K562 (cell line): Measurements from ENCODE around the gene CPLX4. TPM values are rescaled to one million over a fixed set of nuclear protein-coding genes. Genes with fewer than 3 reads are reported as not detected.

Experiments
- ATAC-seq: fragments of 200-7000 bp; cut with Tn5 transposase; 3 replicates; pipeline ENCODE4 v1.9.1; 2020; ENCODE audit warnings: moderate library complexity
- BruUV-seq: library from RNA; stranded (reverse); fragments of 400-500 nt; replicated peaks from 2 replicates; lab custom pipeline; 2021; lab: Mats Ljungman, UMichigan
- CTCF ChIA-PET: fragments of 300-600 bp; formaldehyde crosslinking; extraction: SDS; loops from one replicate; lab custom pipeline; 2021; ENCODE audit warnings: low intra/inter-chr PET ratio; lab: Yijun Ruan, JAX
- POLR2A ChIA-PET: fragments of 300-600, 350-650 bp; sonication (Branson Sonifier 250); formaldehyde crosslinking; extraction: SDS; loops from one replicate; lab custom pipeline; 2021; ENCODE audit warnings: antibody characterized with exemption, inconsistent platforms; lab: Yijun Ruan, JAX
- DNase-seq, 4 experiments: peaks; one replicate each; pipeline versions ENCODE4 v3.0.0 to v3.0.0-alpha.2; 2011 to 2018; ENCODE audit warnings: low spot score in 3 of 4, mixed read lengths in 3 of 4; ENCODE audit errors: extremely low read depth in 1 of 4
- FAIRE-seq: peaks from 2 replicates; lab custom pipeline; 2011; peaks lifted over from hg19 to GRCh38; lab: Jason Lieb, UNC
- H2AFZ ChIP-seq: 2 replicates; pipeline ENCODE4 v1.6.0; 2011; ENCODE audit warnings: low read depth, low read length, control low read depth, inconsistent platforms
- H3K27ac ChIP-seq: fragments of 200-600 bp; 3 replicates; pipeline ENCODE4 v1.8.0; 2011; ENCODE audit warnings: low read depth, mild to moderate bottlenecking, control low read depth, inconsistent platforms, low read length, moderate library complexity, mixed read lengths; ENCODE audit errors: extremely low read depth
- H3K27me3 ChIP-seq, 2 experiments: fragments of 300-600 bp in 1 of 2; 2 replicates in 1 of 2; 3 replicates in 1 of 2; pipeline versions ENCODE4 v1.6.0 to v1.8.0; 2011; ENCODE audit warnings: inconsistent platforms in 2 of 2, low read length in 2 of 2, mild to moderate bottlenecking in 1 of 2, mixed read lengths in 1 of 2, moderate library complexity in 1 of 2; ENCODE audit not compliant: control insufficient read depth in 2 of 2, insufficient read depth in 2 of 2
- H3K36me3 ChIP-seq: fragments of 300-600 bp; 3 replicates; pipeline ENCODE4 v1.8.0; 2011; ENCODE audit warnings: mild to moderate bottlenecking, low read length, inconsistent platforms; ENCODE audit not compliant: control insufficient read depth, insufficient read depth
- H3K4me1 ChIP-seq, 2 experiments: fragments of 200-600 bp in 1 of 2; replicated peaks in 1 of 2; 2 replicates in 1 of 2; 3 replicates in 1 of 2; pipeline versions ENCODE4 v1.5.1 to v1.8.0; 2011; ENCODE audit warnings: inconsistent platforms in 2 of 2, low read length in 2 of 2, mild to moderate bottlenecking in 1 of 2, mixed read lengths in 1 of 2, moderate library complexity in 1 of 2; ENCODE audit not compliant: control insufficient read depth in 2 of 2, insufficient read depth in 2 of 2
- H3K4me2 ChIP-seq: 2 replicates; pipeline ENCODE4 v1.6.1; 2011; ENCODE audit warnings: low read length, control low read depth, inconsistent platforms, mixed read lengths; ENCODE audit not compliant: insufficient read depth
- H3K4me3 ChIP-seq: fragments of 200-600 bp; sonication (generic), shearing (Covaris generic); 2 replicates; pipeline ENCODE4 v1.5.1; 2016; ENCODE audit warnings: control low read depth, inconsistent platforms
- H3K79me2 ChIP-seq: fragments of 200-600 bp; 3 replicates; pipeline ENCODE4 v1.8.0; 2011; ENCODE audit warnings: low read length, inconsistent platforms; ENCODE audit not compliant: control insufficient read depth, insufficient read depth
- H3K9ac ChIP-seq, 2 experiments: 2 replicates each; pipeline versions ENCODE4 v1.6.0 to v1.6.1; 2011; ENCODE audit warnings: low read depth in 2 of 2, low read length in 2 of 2, control low read depth in 1 of 2, inconsistent platforms in 1 of 2, mild to moderate bottlenecking in 1 of 2, mixed read lengths in 1 of 2; ENCODE audit not compliant: insufficient read depth in 1 of 2
- H3K9me1 ChIP-seq: one replicate; pipeline ENCODE4 v1.6.0; 2011; ENCODE audit warnings: inconsistent platforms, mild to moderate bottlenecking, low read length, moderate library complexity; ENCODE audit not compliant: control insufficient read depth, insufficient read depth
- H3K9me3 ChIP-seq: replicated peaks from 2 replicates; pipeline ENCODE4 v1.5.1; 2011; ENCODE audit warnings: low read depth, low read length, inconsistent platforms; ENCODE audit not compliant: control insufficient read depth, insufficient read depth
- H4K20me1 ChIP-seq: replicated peaks from 2 replicates; pipeline ENCODE4 v1.6.1; 2011; ENCODE audit warnings: low read length, inconsistent platforms, mixed read lengths; ENCODE audit not compliant: control insufficient read depth, insufficient read depth
- BRCA1 ChIP-seq, 2 experiments: fragments of 450-650 bp in 1 of 2; sonication (generic) in 1 of 2; formaldehyde crosslinking in 1 of 2; IDR thresholded peaks; 2 replicates each; pipeline versions ENCODE4 v1.5.0 to v1.6.1; 2017 to 2020; ENCODE audit warnings: mild to moderate bottlenecking in 1 of 2, missing genetic modification reagents in 1 of 2
- CBX3 ChIP-seq, 2 experiments: IDR thresholded peaks; 1 replicate in 1 of 2; 2 replicates in 1 of 2; pipeline ENCODE4 v1.6.1; 2012; ENCODE audit warnings: inconsistent platforms in 2 of 2, low read length in 2 of 2, borderline replicate concordance in 1 of 2, control low read depth in 1 of 2
- CEBPB ChIP-seq: fragments of 450-650 bp; IDR thresholded peaks from 2 replicates; pipeline ENCODE4 v1.6.1; 2016; ENCODE audit warnings: missing genetic modification characterization, missing compliant biosample characterization
- CEBPG ChIP-seq, 3 experiments: fragments of 200-800 bp in 1 of 3; sonication (Bioruptor generic) in 1 of 3; sonication (generic) in 1 of 3; formaldehyde crosslinking in 1 of 3; IDR thresholded peaks in 2 of 3; conservative IDR thresholded peaks in 1 of 3; 2 replicates each; pipeline versions ENCODE4 v1.6.1 to v1.8.0; 2016 to 2022; ENCODE audit warnings: missing compliant biosample characterization in 2 of 3, missing genetic modification characterization in 2 of 3, mild to moderate bottlenecking in 1 of 3, missing genetic modification reagents in 1 of 3
- ETV6 ChIP-seq, 3 experiments: fragments of 150-350 bp in 1 of 3; sonication (generic) in 1 of 3; formaldehyde crosslinking in 1 of 3; IDR thresholded peaks; 2 replicates each; pipeline versions ENCODE4 v1.6.1 to v1.8.0; 2014 to 2022; ENCODE audit warnings: borderline replicate concordance in 2 of 3, low read depth in 2 of 3, antibody characterized with exemption in 1 of 3, low read length in 1 of 3, mild to moderate bottlenecking in 1 of 3, missing genetic modification reagents in 1 of 3
- IRF2 ChIP-seq: sonication (generic); formaldehyde crosslinking; IDR thresholded peaks from 2 replicates; pipeline ENCODE4 v1.8.1; 2022; ENCODE audit warnings: mild to moderate bottlenecking, missing genetic modification reagents
- MEF2D ChIP-seq: conservative IDR thresholded peaks from 2 replicates; pipeline ENCODE4 v1.6.1; 2016; ENCODE audit warnings: low read depth, missing genetic modification characterization, missing compliant biosample characterization
- NR4A1 ChIP-seq, 2 experiments: fragments of 250-450 bp in 1 of 2; fragments of 450-650 bp in 1 of 2; sonication (Bioruptor Pico) in 1 of 2; IDR thresholded peaks; 2 replicates each; pipeline versions ENCODE4 v1.4.0 to v1.6.1; 2016 to 2020; ENCODE audit warnings: mild to moderate bottlenecking in 2 of 2, missing compliant biosample characterization in 1 of 2, missing genetic modification characterization in 1 of 2, moderate library complexity in 1 of 2
- U2AF2 ChIP-seq: fragments of 200-400 bp; formaldehyde crosslinking; optimal IDR thresholded peaks from 2 replicates; pipeline ENCODE3; 2017; ENCODE audit warnings: low read depth, mild to moderate bottlenecking, low read length
- YBX1 ChIP-seq: fragments of 450-650 bp; IDR thresholded peaks from 2 replicates; pipeline ENCODE4 v1.7.1; 2016; ENCODE audit warnings: mild to moderate bottlenecking
- ZNF146 ChIP-seq: IDR thresholded peaks from one replicate; pipeline ENCODE4 v1.6.1; 2018; ENCODE audit warnings: missing compliant biosample characterization; ENCODE audit not compliant: unreplicated experiment
- ZNF175 ChIP-seq: fragments of 200-800 bp; sonication (Bioruptor generic); IDR thresholded peaks from 2 replicates; pipeline ENCODE4 v1.6.1; 2016; ENCODE audit warnings: low read depth, mild to moderate bottlenecking, missing genetic modification characterization, missing compliant biosample characterization
- whole genome bisulfite sequencing: fragments of 100-300 bp; shearing (Covaris generic); methylation state at CpG from one replicate; pipeline ENCODE4 v1.1.6; 2016; ENCODE audit warnings: low coverage, mixed read lengths; ENCODE audit not compliant: insufficient coverage; ENCODE audit errors: missing lambda C conversion rate; 5-methylcytosine and 5-hydroxymethylcytosine counted together
- in situ Hi-C: fragments of 300-500 bp; cut with MboI; formaldehyde crosslinking; loops from 4 replicates; pipeline ENCODE4 v1.15.0; 2018; ENCODE audit warnings: inconsistent platforms, mixed read lengths
- intact Hi-C: fragments of 100-400 bp; cut with micrococcal nuclease; formaldehyde crosslinking; loops from 2 replicates; pipeline ENCODE4 v1.14.2; 2022
- polyA plus RNA-seq, 8 experiments: library from polyadenylated mRNA; depleted of rRNA in 4 of 8; stranded (reverse) in 5 of 8; unstranded in 3 of 8; fragments of >200 nt; fragmentation: Nextera tagmentation in 2 of 8; fragmentation: Illumina TruSeq in 1 of 8; extraction: Ambion mirVana in 2 of 8; extraction: Trizol in 1 of 8; gene quantifications; 2 replicates each; pipeline versions ENCODE4 v1.2.1 to v1.2.3, GENCODE V29; 2011 to 2014; ENCODE audit warnings: inconsistent platforms in 1 of 8, missing spikeins in 1 of 8
- total RNA-seq, 7 experiments: library from RNA; depleted of rRNA in 6 of 7; stranded (reverse); fragments of >200 nt in 6 of 7; fragmentation: Illumina TruSeq in 2 of 7; extraction: Trizol in 2 of 7; gene quantifications; 2 replicates each; pipeline versions ENCODE4 v1.2.1 to v1.2.3, GENCODE V29; 2011 to 2021; ENCODE audit warnings: low replicate concordance in 1 of 7
- TF ChIP-seq, protein P1 (sequence below): sonication (generic); formaldehyde crosslinking; IDR thresholded peaks from 2 replicates; pipeline ENCODE4 v1.8.1; 2023; ENCODE audit warnings: mild to moderate bottlenecking, missing genetic modification reagents
- TF ChIP-seq, protein P2 (sequence below): conservative IDR thresholded peaks from 2 replicates; pipeline ENCODE4 v1.6.1; 2011; ENCODE audit warnings: low read depth, mild to moderate bottlenecking, low read length; ENCODE audit not compliant: control insufficient read depth
- TF ChIP-seq, protein P3 (sequence below): sonication (generic); formaldehyde crosslinking; IDR thresholded peaks from 2 replicates; pipeline ENCODE4 v1.8.0; 2022; ENCODE audit warnings: missing genetic modification reagents, mild to moderate bottlenecking, moderate library complexity, borderline replicate concordance

CPLX4 gene
- total and polyA plus RNA-seq, 9 of the 15 experiments (the other 6 are each of a cell fraction or from before 2014, with no cell fraction given), result not detected

DNA sequence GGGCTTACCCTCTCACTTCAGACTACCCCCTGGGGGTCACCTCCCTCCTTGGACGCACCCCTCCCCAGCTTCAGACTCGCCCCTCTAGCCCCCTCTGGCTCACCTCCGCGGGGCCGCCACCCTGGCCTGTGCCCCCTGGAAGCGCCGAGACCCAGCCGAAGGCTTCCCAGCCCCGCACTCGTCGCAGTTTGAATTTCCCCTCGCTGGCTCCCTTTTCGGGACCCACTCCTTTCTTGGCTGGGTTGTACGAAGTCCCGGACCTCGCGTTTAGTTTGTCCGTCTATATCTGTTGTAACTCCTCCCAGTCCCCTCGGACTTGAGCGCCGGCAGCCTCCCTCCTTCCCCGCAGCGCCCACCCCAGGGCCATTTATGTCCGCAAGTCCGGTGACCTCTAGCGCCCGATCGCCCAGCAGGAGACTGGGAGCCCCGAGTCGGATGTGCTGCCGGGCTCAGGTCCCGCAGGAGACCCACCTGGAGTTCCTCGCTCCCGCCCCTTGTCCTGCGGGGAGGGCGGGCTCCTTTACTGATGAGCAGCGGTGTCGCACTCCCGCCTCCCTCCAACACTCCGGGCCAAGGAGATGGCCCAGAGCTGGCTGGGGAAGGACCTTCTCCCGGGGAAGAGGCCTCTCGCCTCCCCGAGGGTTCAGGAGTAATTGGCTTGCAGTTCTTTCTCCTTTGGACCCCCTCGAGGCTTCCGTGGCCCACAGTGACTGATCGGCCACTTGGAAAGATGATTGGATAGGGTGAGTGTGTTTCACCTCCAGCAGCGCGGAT lies 44.5 kb downstream of the CPLX4 start:
- CTCF ChIA-PET, result no interaction called here
- 24% methylated on average over 11 of the region's 48 CpGs for WGBS
- TF ChIP-seq, protein P1, sequence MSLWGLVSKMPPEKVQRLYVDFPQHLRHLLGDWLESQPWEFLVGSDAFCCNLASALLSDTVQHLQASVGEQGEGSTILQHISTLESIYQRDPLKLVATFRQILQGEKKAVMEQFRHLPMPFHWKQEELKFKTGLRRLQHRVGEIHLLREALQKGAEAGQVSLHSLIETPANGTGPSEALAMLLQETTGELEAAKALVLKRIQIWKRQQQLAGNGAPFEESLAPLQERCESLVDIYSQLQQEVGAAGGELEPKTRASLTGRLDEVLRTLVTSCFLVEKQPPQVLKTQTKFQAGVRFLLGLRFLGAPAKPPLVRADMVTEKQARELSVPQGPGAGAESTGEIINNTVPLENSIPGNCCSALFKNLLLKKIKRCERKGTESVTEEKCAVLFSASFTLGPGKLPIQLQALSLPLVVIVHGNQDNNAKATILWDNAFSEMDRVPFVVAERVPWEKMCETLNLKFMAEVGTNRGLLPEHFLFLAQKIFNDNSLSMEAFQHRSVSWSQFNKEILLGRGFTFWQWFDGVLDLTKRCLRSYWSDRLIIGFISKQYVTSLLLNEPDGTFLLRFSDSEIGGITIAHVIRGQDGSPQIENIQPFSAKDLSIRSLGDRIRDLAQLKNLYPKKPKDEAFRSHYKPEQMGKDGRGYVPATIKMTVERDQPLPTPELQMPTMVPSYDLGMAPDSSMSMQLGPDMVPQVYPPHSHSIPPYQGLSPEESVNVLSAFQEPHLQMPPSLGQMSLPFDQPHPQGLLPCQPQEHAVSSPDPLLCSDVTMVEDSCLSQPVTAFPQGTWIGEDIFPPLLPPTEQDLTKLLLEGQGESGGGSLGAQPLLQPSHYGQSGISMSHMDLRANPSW, result no peak
- TF ChIP-seq ZNF146 (CRISPR knock-in tag) (no peak), YBX1 (no peak), CBX3 (IDR thresholded peaks at IDR 0.05; ENCODE audit: borderline replicate concordance in 1 of 2, low read length in 2 of 2) (no peak), CEBPG (CRISPR knock-in tag; IDR thresholded peaks at IDR 0.05) (no peak), CEBPG (tag; conservative IDR thresholded peaks at IDR 0.05 in 1 of 2, IDR thresholded peaks at IDR 0.05 in 1 of 2) (no peak), NR4A1 (CRISPR knock-in tag; IDR thresholded peaks at IDR 0.05) (no peak), NR4A1 (tag; IDR thresholded peaks at IDR 0.05) (no peak), ZNF175 (no peak), BRCA1 (IDR thresholded peaks at IDR 0.05) (no peak), BRCA1 (CRISPR knock-in tag; IDR thresholded peaks at IDR 0.05) (no peak), MEF2D (tag) (no peak), CEBPB (tag) (no peak), U2AF2 (no peak), IRF2 (CRISPR knock-in tag) (no peak), ETV6 (IDR thresholded peaks at IDR 0.05; ENCODE audit: borderline replicate concordance in 1 of 2, low read depth in 2 of 2, low read length in 1 of 2) (no peak), ETV6 (CRISPR knock-in tag; IDR thresholded peaks at IDR 0.05; ENCODE audit: borderline replicate concordance) (no peak)
- TF ChIP-seq, protein P2, sequence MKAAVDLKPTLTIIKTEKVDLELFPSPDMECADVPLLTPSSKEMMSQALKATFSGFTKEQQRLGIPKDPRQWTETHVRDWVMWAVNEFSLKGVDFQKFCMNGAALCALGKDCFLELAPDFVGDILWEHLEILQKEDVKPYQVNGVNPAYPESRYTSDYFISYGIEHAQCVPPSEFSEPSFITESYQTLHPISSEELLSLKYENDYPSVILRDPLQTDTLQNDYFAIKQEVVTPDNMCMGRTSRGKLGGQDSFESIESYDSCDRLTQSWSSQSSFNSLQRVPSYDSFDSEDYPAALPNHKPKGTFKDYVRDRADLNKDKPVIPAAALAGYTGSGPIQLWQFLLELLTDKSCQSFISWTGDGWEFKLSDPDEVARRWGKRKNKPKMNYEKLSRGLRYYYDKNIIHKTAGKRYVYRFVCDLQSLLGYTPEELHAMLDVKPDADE, result no peak
- TF ChIP-seq, protein P3, sequence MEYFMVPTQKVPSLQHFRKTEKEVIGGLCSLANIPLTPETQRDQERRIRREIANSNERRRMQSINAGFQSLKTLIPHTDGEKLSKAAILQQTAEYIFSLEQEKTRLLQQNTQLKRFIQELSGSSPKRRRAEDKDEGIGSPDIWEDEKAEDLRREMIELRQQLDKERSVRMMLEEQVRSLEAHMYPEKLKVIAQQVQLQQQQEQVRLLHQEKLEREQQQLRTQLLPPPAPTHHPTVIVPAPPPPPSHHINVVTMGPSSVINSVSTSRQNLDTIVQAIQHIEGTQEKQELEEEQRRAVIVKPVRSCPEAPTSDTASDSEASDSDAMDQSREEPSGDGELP (CRISPR knock-in tag), result no peak

More for the DNA sequence above, 44.5 kb downstream of the CPLX4 start:
- in situ Hi-C loops, result no loop called here
- no TSS peak for BruUV-seq
- H3K9me3 ChIP-seq, result no peaks in the 10 kb centered on the region
- H3K9me1 ChIP-seq, result no peaks in the 10 kb centered on the region
- ATAC-seq (no peak), DNase-seq (no peak), FAIRE-seq (no peak)
- no peaks in the 10 kb centered on the region for H3K79me2 ChIP-seq
- H3K4me2 ChIP-seq, result no peak overlapping the region
- H3K9ac ChIP-seq, result no peak overlapping the region
- H3K27ac ChIP-seq, result no peak overlapping the region
- H3K36me3 ChIP-seq, result no peaks in the 10 kb centered on the region
- no peak overlapping the region for H3K4me3 ChIP-seq
- peaks cover 0 to 20% of the 10 kb centered on the region in 2 experiments; a peak in 2 of 5 replicates for H3K4me1 ChIP-seq
- POLR2A ChIA-PET, result no interaction called here
- H3K27me3 ChIP-seq, result peaks cover 2 to 46% of the 10 kb centered on the region in 2 experiments; a peak in 3 of 5 replicates
- no peak overlapping the region for H2AFZ ChIP-seq
- no peaks in the 10 kb centered on the region for H4K20me1 ChIP-seq
- intact Hi-C loops, result no loop called here
